Right atrium auricular region (tissue), 2 donors: ENCODE data around the gene PTGER2. TPM values are rescaled to one million over a fixed set of nuclear protein-coding genes. Genes with fewer than 3 reads are reported as not detected.

ENCODE experiments used
- DNase-seq: peaks from one replicate; pipeline ENCODE4 v3.0.0-alpha.2; 2019; ENCODE audit warnings: low spot score
- H3K27ac ChIP-seq, 2 donors: fragments of 200-600 bp; sonication (generic); 1 replicate in 1 of 2; 2 replicates in 1 of 2; pipeline ENCODE4 v1.5.1; 2016 to 2019
- H3K27me3 ChIP-seq, 2 donors: fragments of 200-600 bp; sonication (generic); one replicate each; pipeline versions ENCODE4 v1.5.1 to v1.6.0; 2017 to 2019
- H3K36me3 ChIP-seq: fragments of 200-600 bp; sonication (generic); one replicate; pipeline ENCODE4 v1.5.1; 2016
- H3K4me1 ChIP-seq, 2 donors: fragments of 200-600 bp; sonication (generic); one replicate each; pipeline versions ENCODE4 v1.5.1 to v1.6.0; 2017 to 2019
- H3K4me3 ChIP-seq, 2 donors: fragments of 200-600 bp; sonication (generic); 1 replicate in 1 of 2; 2 replicates in 1 of 2; pipeline ENCODE4 v1.5.1; 2017 to 2019; ENCODE audit warnings: mild to moderate bottlenecking in 1 of 2, moderate library complexity in 1 of 2
- H3K9me3 ChIP-seq, 2 donors: fragments of 200-600 bp; sonication (generic); one replicate each; pipeline ENCODE4 v1.5.1; 2019
- total RNA-seq, 2 donors: library from RNA; depleted of rRNA; stranded (reverse); fragments of >200 nt; gene quantifications; one replicate each; pipeline ENCODE4 v1.1.0, GENCODE V29; 2016
- TF ChIP-seq, protein P1 (sequence below), 2 donors: fragments of 200-600 bp; sonication (generic); IDR thresholded peaks; one replicate each; pipeline ENCODE4 v1.5.1; 2019; ENCODE audit warnings: antibody characterized with exemption in 2 of 2

PTGER2 gene
- total RNA-seq, 2 donors from 2014 or later, result 0.44 to 1.5 TPM

GRCh38 chr14:52332269-52332668 is 18.2 kb downstream of the PTGER2 start:
- TF ChIP-seq, protein P1, sequence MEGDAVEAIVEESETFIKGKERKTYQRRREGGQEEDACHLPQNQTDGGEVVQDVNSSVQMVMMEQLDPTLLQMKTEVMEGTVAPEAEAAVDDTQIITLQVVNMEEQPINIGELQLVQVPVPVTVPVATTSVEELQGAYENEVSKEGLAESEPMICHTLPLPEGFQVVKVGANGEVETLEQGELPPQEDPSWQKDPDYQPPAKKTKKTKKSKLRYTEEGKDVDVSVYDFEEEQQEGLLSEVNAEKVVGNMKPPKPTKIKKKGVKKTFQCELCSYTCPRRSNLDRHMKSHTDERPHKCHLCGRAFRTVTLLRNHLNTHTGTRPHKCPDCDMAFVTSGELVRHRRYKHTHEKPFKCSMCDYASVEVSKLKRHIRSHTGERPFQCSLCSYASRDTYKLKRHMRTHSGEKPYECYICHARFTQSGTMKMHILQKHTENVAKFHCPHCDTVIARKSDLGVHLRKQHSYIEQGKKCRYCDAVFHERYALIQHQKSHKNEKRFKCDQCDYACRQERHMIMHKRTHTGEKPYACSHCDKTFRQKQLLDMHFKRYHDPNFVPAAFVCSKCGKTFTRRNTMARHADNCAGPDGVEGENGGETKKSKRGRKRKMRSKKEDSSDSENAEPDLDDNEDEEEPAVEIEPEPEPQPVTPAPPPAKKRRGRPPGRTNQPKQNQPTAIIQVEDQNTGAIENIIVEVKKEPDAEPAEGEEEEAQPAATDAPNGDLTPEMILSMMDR (IDR thresholded peaks at IDR 0.05), result no peak
- no peak for DNase-seq
- Histone ChIP-seq H3K4me1 (no peaks in the 10 kb centered on the region), H3K36me3 (no peaks in the 10 kb centered on the region), H3K4me3 (no peak overlapping the region), H3K27me3 (no peaks in the 10 kb centered on the region), H3K27ac (no peak overlapping the region), H3K9me3 (no peaks in the 10 kb centered on the region)

DNA sequence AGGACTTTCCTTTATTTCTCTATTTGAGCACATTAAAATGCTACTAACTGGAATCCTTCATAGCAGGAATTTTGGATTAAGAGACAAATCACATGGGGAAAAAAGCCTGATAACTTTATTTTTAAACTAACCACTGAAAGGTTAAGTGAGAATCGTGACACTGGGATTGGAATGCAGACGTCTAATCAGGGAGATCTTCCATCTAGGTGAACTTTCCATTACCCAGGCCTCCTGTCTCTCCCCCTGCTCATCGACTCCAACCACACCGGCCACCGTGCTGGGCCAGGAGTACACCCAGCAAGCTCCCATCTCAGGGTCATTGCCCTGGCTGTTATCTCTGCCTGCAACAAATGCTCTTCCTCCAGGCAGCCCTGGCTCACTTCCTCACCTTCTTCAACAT is 19.0 kb downstream of the PTGER2 start:
- H3K27ac ChIP-seq, result no peak overlapping the region
- H3K36me3 ChIP-seq, result no peaks in the 10 kb centered on the region
- no peaks in the 10 kb centered on the region for H3K9me3 ChIP-seq
- no peaks in the 10 kb centered on the region for H3K27me3 ChIP-seq
- H3K4me3 ChIP-seq, result no peak overlapping the region
- DNase-seq, result no peak
- TF ChIP-seq, protein P1 (IDR thresholded peaks at IDR 0.05), result no peak
- no peaks in the 10 kb centered on the region for H3K4me1 ChIP-seq

DNA sequence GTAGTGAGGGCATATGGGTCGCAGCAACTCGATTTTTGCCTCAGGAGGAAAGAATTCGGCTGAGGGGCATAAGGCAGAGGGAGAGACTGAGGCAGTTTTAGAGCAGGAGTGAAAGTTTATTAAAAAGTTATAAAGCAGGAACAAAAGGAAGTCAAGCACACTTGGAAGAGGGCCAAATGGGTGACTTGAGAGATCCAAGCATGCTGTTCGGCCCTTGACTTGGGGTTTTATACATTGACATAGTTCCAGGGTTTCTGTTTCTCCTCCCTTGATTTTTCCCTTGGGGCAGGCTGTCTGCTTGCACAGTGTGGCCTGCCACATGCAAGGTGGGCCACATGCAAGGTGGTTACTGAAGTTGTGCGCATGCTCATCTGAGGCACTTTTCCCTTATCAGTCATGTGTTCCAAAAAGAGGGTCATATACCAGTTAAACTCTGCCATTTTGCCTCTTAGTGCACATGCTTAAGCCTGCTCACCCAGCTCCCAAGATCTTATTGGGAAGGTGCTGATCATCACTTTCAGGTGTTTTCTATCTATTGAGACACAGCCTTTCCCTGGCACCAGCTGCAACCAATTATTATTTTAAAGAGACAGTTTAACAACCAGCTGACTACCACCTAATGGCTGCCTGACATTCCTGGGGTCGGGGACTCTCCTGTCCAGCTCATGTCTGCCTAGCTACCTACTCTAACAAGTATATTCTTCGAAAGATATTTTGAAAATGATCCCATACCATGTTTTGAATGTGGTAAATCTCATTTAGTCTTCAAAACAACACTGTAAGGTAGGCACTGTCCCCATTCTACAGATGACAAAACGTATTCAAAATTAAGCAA is 19.9 kb downstream of the PTGER2 start:
- DNase-seq, result no peak
- Histone ChIP-seq H3K4me3 (no peak overlapping the region), H3K9me3 (no peaks in the 10 kb centered on the region), H3K27me3 (no peaks in the 10 kb centered on the region), H3K4me1 (no peaks in the 10 kb centered on the region), H3K36me3 (no peaks in the 10 kb centered on the region), H3K27ac (no peak overlapping the region)
- TF ChIP-seq, protein P1 (IDR thresholded peaks at IDR 0.05), result no peak

DNA sequence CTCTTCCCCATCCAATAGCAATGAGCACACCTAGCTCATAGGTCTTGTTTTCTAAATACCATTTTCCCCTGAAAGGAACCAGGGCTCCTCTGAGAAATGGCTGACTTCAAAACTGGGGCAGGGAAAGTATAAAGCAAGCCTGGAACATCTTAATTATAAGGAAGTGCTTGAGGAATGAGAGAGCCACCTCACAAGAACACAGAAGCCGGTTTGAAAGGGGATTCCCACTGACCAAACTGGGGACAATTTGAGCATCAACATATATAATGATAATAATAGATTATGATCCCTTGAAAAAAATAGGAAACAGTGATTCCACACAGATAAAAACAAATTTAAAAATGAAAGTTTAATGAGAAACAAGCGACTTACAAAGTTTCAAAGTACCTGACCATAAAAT is 22.1 kb downstream of the PTGER2 start:
- TF ChIP-seq, protein P1 (IDR thresholded peaks at IDR 0.05), result no peak
- Histone ChIP-seq H3K4me3 (no peak overlapping the region), H3K27me3 (no peaks in the 10 kb centered on the region), H3K4me1 (no peaks in the 10 kb centered on the region), H3K36me3 (no peaks in the 10 kb centered on the region), H3K27ac (no peak overlapping the region), H3K9me3 (no peaks in the 10 kb centered on the region)
- no peak for DNase-seq

- H3K27me3 ChIP-seq, result no peaks in the 10 kb centered on the region
- no peaks in the 10 kb centered on the region for H3K36me3 ChIP-seq
- no peak overlapping the region for H3K4me3 ChIP-seq
- H3K4me1 ChIP-seq, result no peaks in the 10 kb centered on the region
- DNase-seq, result no peak
- TF ChIP-seq, protein P1 (IDR thresholded peaks at IDR 0.05), result no peak
- no peak overlapping the region for H3K27ac ChIP-seq
- no peaks in the 10 kb centered on the region for H3K9me3 ChIP-seq
Measured at GRCh38 chr14:52338051-52338681, 24.1 kb downstream of the PTGER2 start.
